ENCODE data around the gene PRDM8. TPM values are rescaled to one million over a fixed set of nuclear protein-coding genes. Genes with fewer than 3 reads are reported as not detected.

Gene PRDM8
- total RNA-seq, 1 experiment from 2014 or later, result 5.3 TPM

DNA sequence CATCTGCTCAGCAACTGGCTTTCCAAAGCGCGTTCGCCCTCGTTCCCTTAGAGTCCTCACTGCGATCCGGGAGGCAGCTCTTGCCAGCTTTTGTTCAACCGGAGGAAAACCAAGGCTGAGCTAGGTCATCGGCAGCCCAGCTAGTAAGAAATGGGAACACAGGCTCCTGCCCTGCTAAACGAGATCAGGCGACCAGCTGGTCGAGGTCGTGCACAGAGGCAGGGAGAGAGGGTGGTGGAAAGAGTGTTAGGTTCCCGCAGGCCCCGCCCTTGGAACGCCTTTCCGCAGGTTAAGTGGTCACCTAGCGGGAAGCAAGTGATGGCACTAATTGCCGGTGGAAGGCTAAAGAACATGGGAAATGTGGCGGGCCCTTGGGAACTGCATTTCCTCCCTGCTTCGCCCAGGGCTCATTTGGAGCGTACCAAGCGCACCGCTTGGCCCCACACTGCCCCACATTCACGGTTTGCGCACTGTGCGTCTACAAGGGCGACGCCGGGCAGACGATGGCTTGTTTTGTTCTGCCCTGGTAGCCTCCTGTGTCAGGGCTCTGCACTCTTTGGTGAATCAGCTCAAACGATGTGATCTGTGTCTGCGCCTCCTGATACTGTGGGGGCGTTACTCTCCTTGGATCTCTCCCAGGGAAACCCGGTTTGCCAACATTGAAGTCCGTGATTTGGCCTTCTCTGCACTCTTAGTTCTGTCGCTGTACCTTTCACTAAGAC, 7.2 kb upstream of the PRDM8 start:
- no peaks in the 10 kb centered on the region for H3K36me3 ChIP-seq (ENCODE audit: control insufficient read depth, insufficient read depth, low read length)
- peaks cover 3% of the 10 kb centered on the region; the same call in 1 of the 2 replicates for H3K4me1 ChIP-seq (ENCODE audit: control insufficient read depth, insufficient read depth, low read length)
- H3K27me3 ChIP-seq (ENCODE audit: control insufficient read depth, insufficient read depth, low read length), result no peaks in the 10 kb centered on the region
- DNase-seq (ENCODE audit: low read depth, low spot score) (no peak), ATAC-seq (no peak)
- TF ChIP-seq TCF7L2 (IDR thresholded peaks at IDR 0.05; ENCODE audit: low read depth, low read length), result no peak
- no peak for TF ChIP-seq SIN3A (IDR thresholded peaks at IDR 0.05; ENCODE audit: borderline replicate concordance, insufficient read depth, low read depth, low read length)
- TF ChIP-seq, protein P1, sequence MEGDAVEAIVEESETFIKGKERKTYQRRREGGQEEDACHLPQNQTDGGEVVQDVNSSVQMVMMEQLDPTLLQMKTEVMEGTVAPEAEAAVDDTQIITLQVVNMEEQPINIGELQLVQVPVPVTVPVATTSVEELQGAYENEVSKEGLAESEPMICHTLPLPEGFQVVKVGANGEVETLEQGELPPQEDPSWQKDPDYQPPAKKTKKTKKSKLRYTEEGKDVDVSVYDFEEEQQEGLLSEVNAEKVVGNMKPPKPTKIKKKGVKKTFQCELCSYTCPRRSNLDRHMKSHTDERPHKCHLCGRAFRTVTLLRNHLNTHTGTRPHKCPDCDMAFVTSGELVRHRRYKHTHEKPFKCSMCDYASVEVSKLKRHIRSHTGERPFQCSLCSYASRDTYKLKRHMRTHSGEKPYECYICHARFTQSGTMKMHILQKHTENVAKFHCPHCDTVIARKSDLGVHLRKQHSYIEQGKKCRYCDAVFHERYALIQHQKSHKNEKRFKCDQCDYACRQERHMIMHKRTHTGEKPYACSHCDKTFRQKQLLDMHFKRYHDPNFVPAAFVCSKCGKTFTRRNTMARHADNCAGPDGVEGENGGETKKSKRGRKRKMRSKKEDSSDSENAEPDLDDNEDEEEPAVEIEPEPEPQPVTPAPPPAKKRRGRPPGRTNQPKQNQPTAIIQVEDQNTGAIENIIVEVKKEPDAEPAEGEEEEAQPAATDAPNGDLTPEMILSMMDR (IDR thresholded peaks at IDR 0.05), result no peak
- no peak for TF ChIP-seq REST (IDR thresholded peaks at IDR 0.05; ENCODE audit: insufficient read depth in 1 of 2, low read depth in 2 of 2, low read length in 1 of 2)
- TF ChIP-seq POLR2AphosphoS5 (IDR thresholded peaks at IDR 0.05; ENCODE audit: low read depth, low read length), result no peak
- CTCF ChIA-PET, result no interaction called here
- in situ Hi-C loops (cut with HindIII; ENCODE audit: low pct_unique_long_range_greater_than_20kb, low sequenced_read_pairs), result no loop called here
- no peaks in the 10 kb centered on the region for H3K9me3 ChIP-seq (ENCODE audit: control insufficient read depth, insufficient read depth, low read depth, low read length)
- H3K27ac ChIP-seq (ENCODE audit: low read length), result no peak overlapping the region; the same call in 1 of the 2 replicates
- no peak overlapping the region for H3K4me3 ChIP-seq (ENCODE audit: low read depth in 2 of 2, low read length in 2 of 2)
- intact Hi-C loops (cut with micrococcal nuclease; ENCODE audit: unreplicated experiment), result no loop called here
- POLR2A ChIA-PET, result no interaction called here
- no TSS peak for BruUV-seq (replicated peaks)

- no peak for DNase-seq (ENCODE audit: low read depth, low spot score)
- H3K36me3 ChIP-seq (ENCODE audit: control insufficient read depth, insufficient read depth, low read length), result no peaks in the 10 kb centered on the region
- ChIA-PET POLR2A (no interaction called here), CTCF (no interaction called here)
- BruUV-seq (replicated peaks), result no TSS peak
- intact Hi-C loops (cut with micrococcal nuclease; ENCODE audit: unreplicated experiment), result no loop called here
- no peak overlapping the region; the same call in 1 of the 2 replicates for H3K27ac ChIP-seq (ENCODE audit: low read length)
- no peaks in the 10 kb centered on the region for H3K9me3 ChIP-seq (ENCODE audit: control insufficient read depth, insufficient read depth, low read depth, low read length)
- TF ChIP-seq REST (IDR thresholded peaks at IDR 0.05; ENCODE audit: insufficient read depth in 1 of 2, low read depth in 2 of 2, low read length in 1 of 2), result no peak
- TF ChIP-seq SIN3A (IDR thresholded peaks at IDR 0.05; ENCODE audit: borderline replicate concordance, insufficient read depth, low read depth, low read length), result no peak
- TF ChIP-seq, protein P1 (IDR thresholded peaks at IDR 0.05), result no peak
- no peak for TF ChIP-seq TCF7L2 (IDR thresholded peaks at IDR 0.05; ENCODE audit: low read depth, low read length)
- TF ChIP-seq POLR2AphosphoS5 (IDR thresholded peaks at IDR 0.05; ENCODE audit: low read depth, low read length), result no peak
- H3K4me3 ChIP-seq (ENCODE audit: low read depth in 2 of 2, low read length in 2 of 2), result no peak overlapping the region
- ATAC-seq, result no peak
- no peaks in the 10 kb centered on the region for H3K27me3 ChIP-seq (ENCODE audit: control insufficient read depth, insufficient read depth, low read length)
- no peaks in the 10 kb centered on the region for H3K4me1 ChIP-seq (ENCODE audit: control insufficient read depth, insufficient read depth, low read length)
- in situ Hi-C loops (cut with HindIII; ENCODE audit: low pct_unique_long_range_greater_than_20kb, low sequenced_read_pairs), result no loop called here
Observed at GRCh38 chr4:80192252-80192866, 4.9 kb upstream of the PRDM8 start.
